OCI-LY7 (cell line): Measurements from ENCODE around the gene NKX1-1. TPM values are rescaled to one million over a fixed set of nuclear protein-coding genes. Genes with fewer than 3 reads are reported as not detected.

Experiments used
- BruUV-seq: library from RNA; stranded (reverse); fragments of 400-500 nt; replicated peaks from 2 replicates; lab custom pipeline; 2021; lab: Mats Ljungman, UMichigan
- CTCF ChIA-PET: fragments of 300-600 bp; sonication (Branson Sonifier 250); formaldehyde crosslinking; loops from one replicate; lab custom pipeline; 2022; ENCODE audit warnings: antibody characterized with exemption; ENCODE audit not compliant: unreplicated experiment; lab: Charles Lee
- POLR2A ChIA-PET: fragments of 300-600 bp; sonication (Branson Sonifier 250); formaldehyde crosslinking; loops from one replicate; lab custom pipeline; 2022; ENCODE audit warnings: antibody characterized with exemption; lab: Charles Lee
- DNase-seq: peaks from one replicate; pipeline ENCODE4 v3.0.0-alpha.2; 2015; ENCODE audit warnings: low spot score
- H2AFZ ChIP-seq: fragments of 200-600 bp; sonication (generic), shearing (Covaris generic); 2 replicates; pipeline ENCODE4 v1.6.1; 2014; ENCODE audit warnings: mild to moderate bottlenecking, antibody characterized with exemption, low read length, moderate library complexity
- H3K27ac ChIP-seq: fragments of 200-600 bp; sonication (generic); 2 replicates; pipeline ENCODE4 v1.5.1; 2014; ENCODE audit warnings: mixed run types, low read depth, mild to moderate bottlenecking, moderate library complexity, low read length, inconsistent platforms; ENCODE audit not compliant: poor library complexity, severe bottlenecking
- H3K36me3 ChIP-seq: fragments of 200-600 bp; sonication (generic); 2 replicates; pipeline ENCODE4 v1.6.1; 2014; ENCODE audit warnings: mild to moderate bottlenecking, antibody characterized with exemption, low read length, moderate library complexity, mixed read lengths; ENCODE audit not compliant: insufficient read depth
- H3K4me1 ChIP-seq: fragments of 200-600 bp; sonication (generic); 2 replicates; pipeline ENCODE4 v1.5.1; 2014; ENCODE audit warnings: mild to moderate bottlenecking, low read length; ENCODE audit not compliant: insufficient read depth, poor library complexity, severe bottlenecking
- H3K4me2 ChIP-seq: fragments of 200-600 bp; sonication (generic); 2 replicates; pipeline ENCODE4 v1.6.1; 2014; ENCODE audit warnings: mild to moderate bottlenecking, low read length
- H3K4me3 ChIP-seq: fragments of 200-600 bp; sonication (generic); 2 replicates; pipeline ENCODE4 v1.5.1; 2014; ENCODE audit warnings: mild to moderate bottlenecking, low read depth, low read length; ENCODE audit not compliant: poor library complexity, severe bottlenecking
- H3K79me2 ChIP-seq: fragments of 200-600 bp; sonication (generic); 2 replicates; pipeline ENCODE4 v1.6.1; 2016; ENCODE audit warnings: low read depth, mild to moderate bottlenecking, low read length, moderate library complexity, mixed read lengths; ENCODE audit not compliant: insufficient read depth
- H3K9me2 ChIP-seq: fragments of 200-600 bp; sonication (generic); 2 replicates; pipeline ENCODE4 v1.6.1; 2016; ENCODE audit warnings: mild to moderate bottlenecking, low read length, mixed read lengths; ENCODE audit not compliant: insufficient read depth
- H3K9me3 ChIP-seq: fragments of 200-600 bp; sonication (generic); 2 replicates; pipeline ENCODE4 v1.6.1; 2014; ENCODE audit warnings: mild to moderate bottlenecking, mixed run types, low read length, mixed read lengths
- H4K20me1 ChIP-seq: fragments of 200-600 bp; sonication (generic); 2 replicates; pipeline ENCODE4 v1.6.1; 2014; ENCODE audit warnings: mild to moderate bottlenecking, antibody characterized with exemption, low read length, moderate library complexity, mixed read lengths; ENCODE audit not compliant: insufficient read depth
- EZH2phosphoT487 ChIP-seq: fragments of 200-600 bp; sonication (generic); IDR thresholded peaks from 2 replicates; pipeline ENCODE4 v1.6.1; 2018; ENCODE audit warnings: low read depth, borderline replicate concordance, mild to moderate bottlenecking, mixed run types, antibody characterized with exemption, low read length, moderate library complexity, mixed read lengths
- intact Hi-C: fragments of 100-400 bp; cut with micrococcal nuclease; formaldehyde crosslinking; loops from one replicate; pipeline ENCODE4 v1.10.0; 2022; ENCODE audit not compliant: unreplicated experiment
- total RNA-seq, 2 experiments: library from RNA; depleted of rRNA in 1 of 2; stranded (reverse); fragments of >200 nt in 1 of 2; shearing (Covaris generic) in 1 of 2; gene quantifications; 2 replicates each; pipeline ENCODE4 v1.2.3, GENCODE V29; 2014 to 2022
- TF ChIP-seq, protein P1 (sequence below): fragments of 200-600 bp; sonication (generic); conservative IDR thresholded peaks from 2 replicates; pipeline ENCODE4 v1.5.1; 2014; ENCODE audit warnings: mild to moderate bottlenecking, antibody characterized with exemption, low read length, moderate library complexity, mixed read lengths

Gene NKX1-1
- total RNA-seq, 2 experiments from 2014 or later: not detected

DNA sequence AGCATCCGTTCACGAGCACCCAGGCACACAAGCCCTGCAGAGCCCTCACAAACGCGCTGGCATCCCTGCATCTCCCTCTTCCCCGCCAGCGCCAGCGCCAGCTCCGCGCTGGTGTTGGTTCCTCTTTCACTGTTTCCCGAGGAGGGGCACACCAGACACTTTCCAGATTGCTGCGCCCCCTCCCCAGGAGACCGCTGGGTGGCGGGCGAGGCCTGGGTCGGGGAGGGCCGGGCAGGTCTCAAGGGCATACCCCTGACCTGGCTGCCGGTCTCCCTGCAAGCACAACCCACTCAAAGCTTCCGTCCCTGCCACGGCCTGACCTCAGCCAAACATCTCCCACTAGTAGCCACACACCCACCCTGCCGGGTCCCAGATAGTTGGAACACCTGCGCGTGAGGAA is 2.2 kb upstream of the NKX1-1 start:
- CTCF ChIA-PET: no interaction called here
- intact Hi-C loops: no loop called here

DNA sequence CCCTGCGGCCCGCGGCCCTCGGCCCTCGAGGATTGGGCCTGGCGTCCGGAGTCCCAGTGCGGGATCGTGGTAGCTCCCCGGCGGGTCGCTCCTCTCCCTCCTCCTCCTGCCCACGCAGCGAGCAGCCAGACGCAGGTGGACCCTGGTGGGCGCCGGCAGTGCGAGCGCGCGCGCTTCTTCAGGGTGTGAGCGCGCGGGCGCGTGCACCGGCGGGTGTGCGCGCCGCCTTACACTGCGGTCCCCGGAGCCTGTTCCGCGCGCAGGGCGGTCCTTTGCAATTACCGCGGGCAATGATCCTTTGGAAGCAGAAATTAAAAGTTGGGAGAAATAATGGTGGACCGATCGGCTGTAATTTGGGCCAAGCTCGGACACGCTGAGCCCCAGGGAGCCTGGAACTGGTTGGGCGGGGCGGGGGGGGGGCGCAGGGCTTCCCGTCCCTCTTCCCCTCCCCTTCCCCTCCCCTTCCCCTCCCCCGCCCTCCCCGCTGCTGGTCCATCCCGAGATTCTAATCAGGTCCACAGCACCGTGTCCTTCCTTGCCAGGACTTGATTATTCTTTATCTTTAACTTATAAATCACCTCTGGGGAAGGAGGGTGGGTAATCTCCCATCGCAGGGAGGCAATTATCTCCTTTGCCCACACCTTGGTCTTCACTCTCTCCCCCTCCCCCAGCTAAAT is 1.6 kb upstream of the NKX1-1 start:
- ChIA-PET POLR2A (no interaction called here), CTCF (no interaction called here)
- H3K4me2 ChIP-seq: no peak overlapping the region
- DNase-seq: no peak
- no TSS peak for BruUV-seq
- no peaks in the 10 kb centered on the region for H4K20me1 ChIP-seq
- no peak overlapping the region for H3K27ac ChIP-seq
- no peaks in the 10 kb centered on the region for H3K9me2 ChIP-seq
- H3K9me3 ChIP-seq: no peaks in the 10 kb centered on the region
- no peaks in the 10 kb centered on the region for H3K4me1 ChIP-seq
- no peak overlapping the region for H3K4me3 ChIP-seq
- H3K79me2 ChIP-seq: no peaks in the 10 kb centered on the region
- TF ChIP-seq EZH2phosphoT487: no peak
- TF ChIP-seq, protein P1, sequence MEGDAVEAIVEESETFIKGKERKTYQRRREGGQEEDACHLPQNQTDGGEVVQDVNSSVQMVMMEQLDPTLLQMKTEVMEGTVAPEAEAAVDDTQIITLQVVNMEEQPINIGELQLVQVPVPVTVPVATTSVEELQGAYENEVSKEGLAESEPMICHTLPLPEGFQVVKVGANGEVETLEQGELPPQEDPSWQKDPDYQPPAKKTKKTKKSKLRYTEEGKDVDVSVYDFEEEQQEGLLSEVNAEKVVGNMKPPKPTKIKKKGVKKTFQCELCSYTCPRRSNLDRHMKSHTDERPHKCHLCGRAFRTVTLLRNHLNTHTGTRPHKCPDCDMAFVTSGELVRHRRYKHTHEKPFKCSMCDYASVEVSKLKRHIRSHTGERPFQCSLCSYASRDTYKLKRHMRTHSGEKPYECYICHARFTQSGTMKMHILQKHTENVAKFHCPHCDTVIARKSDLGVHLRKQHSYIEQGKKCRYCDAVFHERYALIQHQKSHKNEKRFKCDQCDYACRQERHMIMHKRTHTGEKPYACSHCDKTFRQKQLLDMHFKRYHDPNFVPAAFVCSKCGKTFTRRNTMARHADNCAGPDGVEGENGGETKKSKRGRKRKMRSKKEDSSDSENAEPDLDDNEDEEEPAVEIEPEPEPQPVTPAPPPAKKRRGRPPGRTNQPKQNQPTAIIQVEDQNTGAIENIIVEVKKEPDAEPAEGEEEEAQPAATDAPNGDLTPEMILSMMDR: no peak
- H3K36me3 ChIP-seq: no peaks in the 10 kb centered on the region
- no peak overlapping the region for H2AFZ ChIP-seq
- intact Hi-C loops: no loop called here

More for the DNA sequence above, 2.2 kb upstream of the NKX1-1 start:
- no peak overlapping the region for H3K27ac ChIP-seq
- H3K9me2 ChIP-seq: no peaks in the 10 kb centered on the region
- no peak for TF ChIP-seq EZH2phosphoT487
- TF ChIP-seq, protein P1: no peak
- BruUV-seq: no TSS peak
- H3K4me2 ChIP-seq: no peak overlapping the region
- H3K4me3 ChIP-seq: no peak overlapping the region
- no peaks in the 10 kb centered on the region for H4K20me1 ChIP-seq
- H3K9me3 ChIP-seq: no peaks in the 10 kb centered on the region
- POLR2A ChIA-PET: no interaction called here
- no peaks in the 10 kb centered on the region for H3K36me3 ChIP-seq
- H3K4me1 ChIP-seq: no peaks in the 10 kb centered on the region
- H2AFZ ChIP-seq: no peak overlapping the region
- no peak for DNase-seq
- no peaks in the 10 kb centered on the region for H3K79me2 ChIP-seq

DNA sequence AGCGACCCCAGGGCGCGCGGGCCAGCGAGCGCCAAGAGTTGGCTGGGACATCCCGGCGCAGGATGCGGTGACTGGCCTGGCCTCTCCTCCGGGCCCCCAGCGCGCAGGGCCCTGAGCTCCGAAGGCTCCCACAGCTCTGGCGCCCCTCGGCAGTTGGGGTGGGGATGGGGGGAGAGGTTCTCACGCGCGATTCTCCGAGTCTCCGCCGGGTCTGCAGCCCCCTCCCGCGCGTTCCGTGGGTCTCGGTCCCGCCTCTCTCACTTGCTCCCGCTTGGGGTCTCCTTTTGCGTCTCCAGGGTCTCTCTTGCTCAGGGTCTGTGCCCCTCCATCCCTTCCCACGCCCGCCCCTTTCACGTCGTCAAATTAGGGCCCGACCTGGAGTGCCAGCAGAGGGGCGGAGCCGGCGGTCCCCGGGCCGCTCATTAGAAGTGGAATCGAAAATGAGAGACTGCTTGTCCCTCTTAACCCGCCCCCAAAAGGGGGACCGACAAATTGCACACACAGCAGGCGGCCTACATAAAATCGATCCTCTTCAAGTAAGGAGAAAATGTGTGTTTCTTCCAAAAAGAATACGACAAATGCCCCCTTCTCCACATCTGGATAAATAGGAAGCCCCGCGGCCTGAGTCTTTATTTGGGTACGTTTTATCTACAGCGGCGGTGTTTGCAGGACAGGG is 877 bp upstream of the NKX1-1 start:
- TF ChIP-seq, protein P1: no peak
- TF ChIP-seq EZH2phosphoT487: no peak
- H3K9me3 ChIP-seq: no peaks in the 10 kb centered on the region
- H3K36me3 ChIP-seq: no peaks in the 10 kb centered on the region
- no peaks in the 10 kb centered on the region for H4K20me1 ChIP-seq
- H3K4me2 ChIP-seq: no peak overlapping the region
- H3K27ac ChIP-seq: no peak overlapping the region
- no peak overlapping the region for H2AFZ ChIP-seq
- ChIA-PET CTCF (no interaction called here), POLR2A (no interaction called here)
- H3K4me1 ChIP-seq: no peaks in the 10 kb centered on the region
- no TSS peak for BruUV-seq
- intact Hi-C loops: no loop called here
- no peak for DNase-seq
- no peak overlapping the region for H3K4me3 ChIP-seq
- no peaks in the 10 kb centered on the region for H3K9me2 ChIP-seq
- H3K79me2 ChIP-seq: no peaks in the 10 kb centered on the region
